Stimulated activated CD8-positive, alpha-beta memory T cell treated with anti-CD3 and anti-CD28 coated beads, Interleukin-2, amount 100 ng/mL, for 1 hour (primary cell): ENCODE measurements around the gene SGCA.
A peak's percentile ranks its signal among the peaks of the same experiment; 100 is the strongest.

Experiments used
- DNase-seq, 2 donors: peaks; one replicate each; pipeline ENCODE4 v3.0.0-alpha.2; 2020; ENCODE audit warnings: low read depth in 2 of 2

Gene SGCA

DNA sequence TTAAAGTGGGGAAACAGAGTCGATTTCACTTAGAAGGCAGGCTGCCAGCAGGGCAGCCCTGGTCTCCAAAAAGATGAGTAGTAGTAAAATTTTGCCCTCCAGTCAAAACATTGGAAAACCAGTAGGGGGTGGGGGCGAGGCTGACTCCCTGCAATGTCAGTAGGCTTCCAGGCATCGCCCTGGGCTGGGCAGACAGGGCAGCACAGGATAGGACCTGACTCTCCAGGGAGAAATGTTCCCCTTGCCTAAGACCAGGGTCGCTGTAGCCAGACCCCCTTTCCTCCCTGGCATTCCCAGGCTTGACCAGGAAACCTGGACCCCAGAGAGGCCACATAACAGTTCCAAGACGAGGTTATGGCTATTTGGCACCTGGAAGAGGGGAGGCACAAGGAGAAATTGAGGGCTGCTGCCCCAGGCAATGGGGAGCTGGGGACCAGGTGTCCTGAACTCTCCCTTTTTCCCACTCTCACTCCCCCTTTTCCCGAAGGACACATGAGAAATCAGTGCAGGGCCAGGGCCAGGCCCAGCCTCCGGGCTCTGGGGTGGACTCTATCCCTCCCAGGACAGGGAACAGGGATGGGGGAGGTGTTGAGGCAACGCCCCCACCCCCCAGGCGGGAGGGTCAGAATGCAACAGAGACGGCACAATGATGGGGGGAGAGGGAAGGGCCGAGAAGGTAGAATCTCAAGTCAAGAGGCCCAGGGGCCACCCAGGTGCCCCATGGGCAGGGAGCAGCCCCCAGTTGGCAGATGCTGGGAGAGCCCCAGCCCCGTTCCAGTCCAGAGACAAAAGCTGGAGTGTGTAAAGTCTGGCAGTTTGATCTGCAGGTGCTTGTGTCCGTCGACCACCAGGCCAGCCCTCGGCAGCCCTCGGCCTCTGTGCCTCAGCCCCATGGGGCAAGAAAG lies 31.3 kb upstream of the SGCA start:
- no peak for DNase-seq

GRCh38 chr17:50135316-50136095 lies 30.3 kb upstream of the SGCA start:
- no peak for DNase-seq

DNA sequence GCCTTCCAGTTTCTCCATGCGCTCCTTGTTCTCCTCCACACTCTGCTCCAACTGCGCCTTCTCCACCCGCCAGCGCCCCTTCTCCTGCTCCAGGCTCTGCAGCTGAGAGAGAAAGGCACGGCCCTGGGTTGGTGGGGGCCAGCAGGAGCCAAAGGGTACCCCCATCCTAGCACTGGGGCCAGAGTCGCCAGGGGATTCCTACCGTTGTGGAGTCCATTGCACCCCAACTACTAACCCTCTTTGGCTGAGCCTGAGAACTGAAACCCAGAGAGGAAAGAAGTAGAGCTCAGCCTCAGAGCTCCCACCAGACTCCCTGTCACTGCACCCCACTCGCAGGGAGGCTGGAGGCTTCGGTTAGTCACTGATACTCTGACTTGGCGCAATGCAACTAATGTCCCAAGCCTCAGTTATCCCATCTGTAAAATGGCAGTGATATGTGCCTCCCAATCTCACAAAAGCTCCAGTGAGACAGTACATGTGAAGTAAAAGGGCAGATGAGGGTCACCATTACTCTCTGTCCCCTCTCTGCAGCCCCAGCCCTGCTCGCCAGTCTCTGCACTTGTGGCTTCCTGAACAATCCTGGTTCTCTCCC lies 29.6 kb upstream of the SGCA start:
- DNase-seq: no peak

GRCh38 chr17:50137042-50137441 lies 28.8 kb upstream of the SGCA start:
- DNase-seq: no peak

GRCh38 chr17:50139185-50139783 lies 26.5 kb upstream of the SGCA start:
- no peak for DNase-seq

GRCh38 chr17:50139950-50140885 lies 25.6 kb upstream of the SGCA start:
- peak; percentile 64 to 70 for DNase-seq

- DNase-seq: no peak
Measured at GRCh38 chr17:50141026-50141744, 24.6 kb upstream of the SGCA start.

- no peak for DNase-seq
Measured at GRCh38 chr17:50141745-50142110, 24.1 kb upstream of the SGCA start.

GRCh38 chr17:50143461-50144176 lies 22.2 kb upstream of the SGCA start:
- no peak for DNase-seq

DNA sequence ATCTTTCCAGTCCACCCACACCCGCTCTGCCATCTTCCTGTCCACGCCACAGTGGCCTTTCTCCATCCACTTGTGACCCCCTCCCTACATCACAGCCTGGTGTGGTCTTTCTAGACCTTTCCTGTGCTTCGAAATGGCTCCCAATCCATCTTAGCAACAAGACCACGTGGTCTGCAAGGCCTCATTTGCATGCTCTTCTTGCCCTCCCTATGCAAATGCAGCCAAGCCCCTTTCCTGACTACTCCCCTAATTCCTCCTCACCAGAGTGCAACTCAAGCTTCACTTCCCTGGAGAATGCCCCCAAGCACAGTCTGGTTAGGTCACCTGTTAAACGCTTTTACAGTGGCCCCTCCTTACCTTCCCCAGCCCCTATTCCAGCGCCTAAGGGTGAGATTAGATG lies 21.4 kb upstream of the SGCA start:
- DNase-seq: no peak

GRCh38 chr17:50144845-50145531 lies 20.8 kb upstream of the SGCA start:
- DNase-seq: no peak

DNA sequence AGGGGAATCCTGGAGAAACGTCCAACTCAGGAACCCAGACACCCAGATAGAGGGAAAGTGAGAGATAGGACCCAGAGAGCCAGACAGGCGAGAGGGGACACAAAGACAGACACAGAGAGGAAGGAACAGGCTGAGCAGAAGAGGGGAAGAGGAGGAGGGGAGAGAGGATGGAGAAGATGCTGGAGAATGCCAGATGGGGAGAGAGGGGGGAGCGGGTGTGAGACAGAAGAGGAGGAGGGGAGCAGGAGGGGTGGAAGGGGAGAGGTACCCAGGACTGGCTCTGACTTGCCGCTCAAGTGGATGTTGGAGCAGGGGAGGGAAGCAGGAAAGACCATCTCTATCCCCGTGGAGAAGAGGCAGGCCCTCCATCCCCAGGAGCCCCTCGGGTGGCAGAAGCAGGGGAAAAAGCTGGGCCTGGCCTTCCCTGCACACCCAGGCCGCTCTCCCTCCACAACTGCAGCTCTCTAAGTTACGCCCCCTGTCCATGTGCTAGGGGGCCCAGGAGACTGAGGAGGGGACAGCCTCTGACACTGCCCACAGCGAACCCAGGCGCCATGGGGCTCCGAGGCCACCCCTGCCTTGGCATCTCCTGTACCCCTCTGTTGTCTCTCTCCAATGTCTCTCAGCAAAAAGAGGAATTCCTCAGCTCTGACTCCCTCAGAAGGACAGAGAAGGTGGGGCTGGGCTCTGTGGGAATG lies 20.1 kb upstream of the SGCA start:
- DNase-seq: no peak

- DNase-seq: no peak
Measured at GRCh38 chr17:50146230-50146926, 19.4 kb upstream of the SGCA start.

GRCh38 chr17:50146927-50147665 lies 18.7 kb upstream of the SGCA start:
- no peak for DNase-seq

DNA sequence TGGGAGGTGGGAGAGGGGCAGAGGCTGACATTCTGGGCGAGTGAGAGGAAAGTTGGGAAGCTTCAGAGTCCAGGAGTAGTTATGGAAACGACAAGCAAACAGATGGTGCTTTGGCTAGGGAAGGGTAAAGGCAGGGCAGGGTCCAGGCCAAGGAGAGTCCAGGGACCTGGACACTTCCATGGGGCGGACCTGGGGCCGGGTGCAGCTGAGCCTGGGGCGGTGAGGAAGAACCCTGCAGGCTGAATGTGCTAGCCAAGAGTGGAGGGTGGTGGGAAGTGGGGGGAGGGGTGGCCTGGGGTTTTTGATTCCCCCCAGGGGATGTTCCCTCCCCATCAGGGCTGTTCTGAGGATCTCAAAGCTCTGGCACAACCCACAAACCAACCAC lies 18.0 kb upstream of the SGCA start:
- no peak for DNase-seq

- DNase-seq: peak; percentile 48 to 56
Measured at GRCh38 chr17:50148226-50149090, 17.3 kb upstream of the SGCA start.
